Mesenchymal stem cell (in vitro differentiated cells and primary cell): ENCODE results near the gene KRT73.

Source experiments
- DNase-seq: peaks from one replicate; pipeline ENCODE4 v3.0.0-alpha.2; 2013
- H2AFZ ChIP-seq: one replicate; pipeline ENCODE4 v1.6.1; 2013; ENCODE audit warnings: low read depth, mild to moderate bottlenecking, control low read depth, inconsistent platforms, low read length, moderate library complexity
- H2AK5ac ChIP-seq: 2 replicates; pipeline ENCODE4 v1.6.1; 2013; ENCODE audit warnings: low read length, moderate library complexity, mild to moderate bottlenecking, inconsistent platforms; ENCODE audit not compliant: severe bottlenecking
- H2BK120ac ChIP-seq: one replicate; pipeline ENCODE4 v1.6.1; 2013; ENCODE audit warnings: low read depth, mild to moderate bottlenecking, inconsistent platforms, low read length, moderate library complexity
- H2BK12ac ChIP-seq, 2 experiments: one replicate each; pipeline ENCODE4 v1.6.1; 2013; ENCODE audit warnings: inconsistent platforms in 2 of 2, low read length in 2 of 2, mild to moderate bottlenecking in 2 of 2, moderate library complexity in 2 of 2, control low read depth in 1 of 2
- H2BK15ac ChIP-seq: one replicate; pipeline ENCODE4 v1.6.1; 2013; ENCODE audit warnings: mild to moderate bottlenecking, low read depth, inconsistent platforms; ENCODE audit not compliant: poor library complexity, severe bottlenecking
- H2BK5ac ChIP-seq: 2 replicates; pipeline ENCODE4 v1.6.1; 2013; ENCODE audit warnings: low read depth, mild to moderate bottlenecking, low read length, control low read depth, inconsistent platforms; ENCODE audit not compliant: poor library complexity, severe bottlenecking
- H3K14ac ChIP-seq, 2 experiments: one replicate each; pipeline ENCODE4 v1.6.1; 2013; ENCODE audit warnings: inconsistent platforms in 2 of 2, low read length in 2 of 2, control low read depth in 1 of 2, mild to moderate bottlenecking in 1 of 2, moderate library complexity in 1 of 2
- H3K18ac ChIP-seq, 2 experiments: one replicate each; pipeline ENCODE4 v1.6.1; 2013; ENCODE audit warnings: inconsistent platforms in 2 of 2, low read length in 2 of 2, control low read depth in 1 of 2, low read depth in 1 of 2, mild to moderate bottlenecking in 1 of 2
- H3K23ac ChIP-seq, 2 experiments: one replicate each; pipeline ENCODE4 v1.6.1; 2013; ENCODE audit warnings: inconsistent platforms in 2 of 2, low read length in 2 of 2, mild to moderate bottlenecking in 2 of 2, moderate library complexity in 2 of 2, control low read depth in 1 of 2
- H3K27ac ChIP-seq: 2 replicates; pipeline ENCODE4 v1.5.1; 2013; ENCODE audit warnings: mild to moderate bottlenecking, moderate library complexity, low read length, control low read depth, inconsistent platforms; ENCODE audit not compliant: poor library complexity, severe bottlenecking
- H3K27me3 ChIP-seq, 2 experiments: 2 replicates each; pipeline versions ENCODE4 v1.6.1 to v1.7.0; 2013; ENCODE audit warnings: low read length in 2 of 2, mild to moderate bottlenecking in 2 of 2, moderate library complexity in 2 of 2, control low read depth in 1 of 2, inconsistent platforms in 1 of 2; ENCODE audit not compliant: control insufficient read depth in 1 of 2, insufficient read depth in 1 of 2
- H3K36me3 ChIP-seq, 2 experiments: 2 replicates each; pipeline versions ENCODE4 v1.6.1 to v1.7.0; 2013; ENCODE audit warnings: low read length in 2 of 2, control low read depth in 1 of 2, inconsistent platforms in 1 of 2, low read depth in 1 of 2, mild to moderate bottlenecking in 1 of 2; ENCODE audit not compliant: insufficient read depth in 2 of 2, control insufficient read depth in 1 of 2
- H3K4ac ChIP-seq, 2 experiments: one replicate each; pipeline ENCODE4 v1.6.1; 2013; ENCODE audit warnings: inconsistent platforms in 2 of 2, low read length in 2 of 2, mild to moderate bottlenecking in 2 of 2, moderate library complexity in 2 of 2, control low read depth in 1 of 2, low read depth in 1 of 2
- H3K4me1 ChIP-seq: 2 replicates; pipeline ENCODE4 v1.6.1; 2013; ENCODE audit warnings: low read depth, low read length, control low read depth; ENCODE audit not compliant: control insufficient read depth, insufficient read depth
- H3K4me2 ChIP-seq: 2 replicates; pipeline ENCODE4 v1.6.1; 2013; ENCODE audit warnings: low read length, mild to moderate bottlenecking, inconsistent platforms; ENCODE audit not compliant: poor library complexity, severe bottlenecking
- H3K4me3 ChIP-seq, 2 experiments: 2 replicates each; pipeline versions ENCODE4 v1.5.1 to v1.7.0; 2013; ENCODE audit warnings: low read length in 2 of 2, mild to moderate bottlenecking in 2 of 2, control low read depth in 1 of 2, low read depth in 1 of 2; ENCODE audit not compliant: insufficient read depth in 1 of 2
- H3K79me1 ChIP-seq: replicated peaks from 2 replicates; pipeline ENCODE4 v1.6.1; 2013; ENCODE audit warnings: mild to moderate bottlenecking, control low read depth, low read length, inconsistent platforms; ENCODE audit not compliant: poor library complexity, severe bottlenecking
- H3K9ac ChIP-seq: 2 replicates; pipeline ENCODE4 v1.7.0; 2013; ENCODE audit warnings: mild to moderate bottlenecking, low read length, moderate library complexity
- H3K9me3 ChIP-seq: 2 replicates; pipeline ENCODE4 v1.7.0; 2013; ENCODE audit warnings: mild to moderate bottlenecking, low read length; ENCODE audit not compliant: control insufficient read depth
- H4K8ac ChIP-seq: one replicate; pipeline ENCODE4 v1.6.1; 2013; ENCODE audit warnings: inconsistent platforms, mild to moderate bottlenecking, low read length, moderate library complexity
- H4K91ac ChIP-seq: one replicate; pipeline ENCODE4 v1.6.1; 2013; ENCODE audit warnings: mild to moderate bottlenecking, low read length, inconsistent platforms
- WGBS: methylation state at CpG from one replicate; pipeline ENCODE4 v1.1.7; 2013; ENCODE audit warnings: mixed read lengths; 5-methylcytosine and 5-hydroxymethylcytosine counted together

Gene KRT73

GRCh38 chr12:52644078-52644415 lies 25.7 kb upstream of the KRT73 start:
- 82% methylated on average over 4 of the region's 6 CpGs for WGBS

DNA sequence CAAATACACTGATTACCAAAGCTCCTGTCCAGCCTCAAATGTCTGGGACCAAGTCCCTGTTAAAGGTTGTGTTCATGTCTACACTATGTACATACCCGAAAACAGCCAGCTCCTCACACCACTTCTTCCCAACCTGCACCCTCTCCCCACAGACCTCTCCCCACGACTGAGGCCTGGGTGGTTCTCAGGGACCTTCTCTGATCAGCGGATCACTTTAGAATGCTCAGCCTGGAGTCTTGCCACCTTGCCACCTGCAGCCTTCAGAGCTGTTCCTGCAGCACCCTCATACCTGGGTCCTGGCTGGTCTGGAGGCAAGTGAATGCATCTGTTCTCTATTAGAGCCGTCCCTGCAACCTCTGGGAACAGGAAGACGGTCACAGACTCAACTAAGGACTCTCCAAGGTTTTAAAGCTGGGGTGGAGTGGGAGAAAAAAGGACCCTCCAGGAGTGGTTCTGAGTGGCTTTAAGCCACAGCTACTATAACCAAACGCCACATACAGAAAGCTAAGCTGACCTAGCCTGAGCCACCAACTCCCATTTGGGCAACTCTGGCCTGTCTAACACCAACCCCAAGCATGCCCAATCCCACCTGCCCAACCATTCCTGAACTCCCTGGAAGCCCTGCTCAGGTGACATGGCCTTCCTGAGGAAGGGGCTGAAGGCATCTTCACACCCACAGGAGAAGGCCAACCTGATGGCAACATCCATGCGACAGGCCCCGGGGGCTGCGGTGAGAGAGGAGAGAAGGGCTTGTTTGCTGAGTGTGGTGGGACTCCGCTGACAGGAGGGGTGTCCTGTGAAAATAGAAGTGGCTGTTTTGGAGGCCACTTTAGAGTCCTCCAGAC lies 25.1 kb upstream of the KRT73 start:
- Histone ChIP-seq H2AK5ac (no peak overlapping the region), H2AFZ (no peak overlapping the region), H2BK120ac (no peak overlapping the region), H4K91ac (no peak overlapping the region), H3K27ac (no peak overlapping the region), H3K4ac (no peak overlapping the region), H3K36me3 (no peaks in the 10 kb centered on the region), H3K27me3 (peaks cover 22 to 86% of the 10 kb centered on the region in 2 experiments), H2BK15ac (no peak overlapping the region), H3K23ac (no peak overlapping the region), H3K18ac (no peak overlapping the region), H3K14ac (no peak overlapping the region), H3K4me3 (no peak overlapping the region), H3K79me1 (no peaks in the 10 kb centered on the region), H3K9me3 (no peaks in the 10 kb centered on the region), H3K4me2 (no peak overlapping the region), H2BK5ac (no peak overlapping the region), H2BK12ac (no peak overlapping the region), H4K8ac (no peak overlapping the region), H3K9ac (no peak overlapping the region), H3K4me1 (no peaks in the 10 kb centered on the region)
- no peak for DNase-seq
- WGBS = 80% methylated on average over 10 of the region's 10 CpGs

More at GRCh38 chr12:52644078-52644415, 25.7 kb upstream of the KRT73 start:
- H3K4ac ChIP-seq = no peak overlapping the region
- H3K23ac ChIP-seq = no peak overlapping the region
- no peaks in the 10 kb centered on the region for H3K79me1 ChIP-seq
- H3K9me3 ChIP-seq = no peaks in the 10 kb centered on the region
- no peak overlapping the region for H3K18ac ChIP-seq
- no peaks in the 10 kb centered on the region for H3K36me3 ChIP-seq
- no peak overlapping the region for H2AFZ ChIP-seq
- peaks cover 22 to 84% of the 10 kb centered on the region in 2 experiments for H3K27me3 ChIP-seq
- no peaks in the 10 kb centered on the region for H3K4me1 ChIP-seq
- H4K8ac ChIP-seq = no peak overlapping the region
- DNase-seq = no peak
- H2BK120ac ChIP-seq = no peak overlapping the region
- H2BK12ac ChIP-seq = no peak overlapping the region
- no peak overlapping the region for H4K91ac ChIP-seq
- no peak overlapping the region for H2BK5ac ChIP-seq
- no peak overlapping the region for H3K4me3 ChIP-seq
- no peak overlapping the region for H3K27ac ChIP-seq
- H2AK5ac ChIP-seq = no peak overlapping the region
- H3K9ac ChIP-seq = no peak overlapping the region
- no peak overlapping the region for H3K14ac ChIP-seq
- H2BK15ac ChIP-seq = no peak overlapping the region
- no peak overlapping the region for H3K4me2 ChIP-seq

GRCh38 chr12:52641468-52641867 lies 23.1 kb upstream of the KRT73 start:
- no peak overlapping the region for H3K4me3 ChIP-seq
- H3K4me1 ChIP-seq = no peaks in the 10 kb centered on the region
- H3K14ac ChIP-seq = no peak overlapping the region
- no peak for DNase-seq
- H2BK12ac ChIP-seq = no peak overlapping the region
- H3K23ac ChIP-seq = no peak overlapping the region
- H3K9me3 ChIP-seq = no peaks in the 10 kb centered on the region
- H2BK120ac ChIP-seq = no peak overlapping the region
- no peaks in the 10 kb centered on the region for H3K79me1 ChIP-seq
- no peak overlapping the region for H2BK15ac ChIP-seq
- H3K36me3 ChIP-seq = no peaks in the 10 kb centered on the region
- no peak overlapping the region for H3K18ac ChIP-seq
- H2AK5ac ChIP-seq = no peak overlapping the region
- WGBS = 65% methylated on average over 4 of the region's 4 CpGs
- H2BK5ac ChIP-seq = no peak overlapping the region
- no peak overlapping the region for H4K8ac ChIP-seq
- no peak overlapping the region for H3K4me2 ChIP-seq
- H3K4ac ChIP-seq = no peak overlapping the region
- peaks cover 30 to 80% of the 10 kb centered on the region in 2 experiments for H3K27me3 ChIP-seq
- H2AFZ ChIP-seq = no peak overlapping the region
- H3K9ac ChIP-seq = no peak overlapping the region
- H3K27ac ChIP-seq = no peak overlapping the region
- no peak overlapping the region for H4K91ac ChIP-seq

GRCh38 chr12:52637299-52637698 lies 18.9 kb upstream of the KRT73 start:
- Histone ChIP-seq H3K9ac (no peak overlapping the region), H3K36me3 (no peaks in the 10 kb centered on the region), H4K91ac (no peak overlapping the region), H3K4me1 (no peaks in the 10 kb centered on the region), H3K27me3 (peaks cover 16 to 70% of the 10 kb centered on the region in 2 experiments), H2BK120ac (no peak overlapping the region), H2AK5ac (no peak overlapping the region), H3K4me2 (no peak overlapping the region), H3K4me3 (no peak overlapping the region), H3K79me1 (no peaks in the 10 kb centered on the region), H3K18ac (no peak overlapping the region), H4K8ac (no peak overlapping the region), H2BK5ac (no peak overlapping the region), H2BK12ac (no peak overlapping the region), H3K4ac (no peak overlapping the region), H3K23ac (no peak overlapping the region), H3K9me3 (no peaks in the 10 kb centered on the region), H2AFZ (no peak overlapping the region), H3K14ac (no peak overlapping the region), H2BK15ac (no peak overlapping the region), H3K27ac (no peak overlapping the region)
- 76% methylated on average over 3 of the region's 4 CpGs for WGBS
- DNase-seq = no peak
